Thyroid gland (tissue), 4 donors: ENCODE results near the gene FPR1.

Experiments
- CTCF ChIP-seq, 6 experiments: fragments of 200-600 bp in 3 of 6; fragments of 450-650 bp in 3 of 6; sonication (generic) in 3 of 6; IDR thresholded peaks; one replicate each; pipeline ENCODE4 v1.5.1; 2016 to 2019; ENCODE audit warnings: antibody characterized with exemption in 6 of 6, mild to moderate bottlenecking in 2 of 6, inconsistent platforms in 1 of 6, moderate library complexity in 1 of 6
- POLR2A ChIP-seq, 2 donors: fragments of 450-650 bp; IDR thresholded peaks; one replicate each; pipeline ENCODE4 v1.6.1; 2017; ENCODE audit warnings: antibody characterized with exemption in 2 of 2, mild to moderate bottlenecking in 2 of 2, moderate library complexity in 1 of 2

GRCh38 chr19:51755571-51755970 is 3.9 kb upstream of the FPR1 start:
- TF ChIP-seq CTCF (IDR thresholded peaks at IDR 0.05) (no peak), POLR2A (IDR thresholded peaks at IDR 0.05) (no peak)
